ENCODE results near the gene CDH4.

The CDH4 gene

DNA sequence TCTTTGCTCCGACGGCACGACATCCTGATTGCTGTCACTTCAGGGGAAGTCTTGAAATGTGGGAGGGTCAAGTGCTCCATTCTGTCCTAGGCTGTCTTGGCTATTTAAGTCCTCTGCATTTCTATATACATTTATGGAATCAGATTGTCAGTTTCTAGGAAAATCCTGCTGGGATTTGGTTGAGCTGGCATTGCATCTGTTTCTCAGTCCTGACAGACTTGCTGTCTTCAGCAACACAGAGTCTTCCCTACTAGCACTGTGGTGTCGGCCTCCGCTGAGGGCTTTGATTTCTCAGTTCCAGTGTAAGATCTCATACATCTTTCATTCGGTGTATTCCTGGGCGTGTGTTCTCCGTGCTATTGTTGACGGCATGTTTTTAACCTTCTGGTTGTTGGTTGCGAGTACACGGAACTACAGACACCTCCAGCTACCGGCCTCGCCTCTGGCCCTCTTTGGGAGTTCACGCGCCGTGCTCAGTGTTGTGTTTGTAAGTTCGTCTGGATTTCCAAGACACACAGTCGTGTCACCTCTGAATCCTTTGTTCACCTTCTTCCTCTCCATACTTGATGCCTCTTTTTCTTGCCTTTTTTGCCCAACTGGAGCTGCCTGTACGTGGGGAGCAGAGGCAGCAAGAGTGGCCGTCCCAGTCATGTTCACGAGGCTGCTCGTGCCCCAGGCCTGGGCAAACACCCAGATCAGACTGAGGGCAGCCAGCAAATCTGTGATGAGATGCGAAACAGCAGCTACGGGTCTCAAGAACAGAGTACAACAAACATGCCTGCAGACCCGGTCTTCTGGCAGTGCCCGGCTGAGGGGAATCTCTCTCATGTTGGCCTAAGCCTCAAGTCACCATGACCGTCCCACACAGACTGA is 720.8 kb downstream of the CDH4 start:
- Histone ChIP-seq H3K9me3 (ENCODE audit: control insufficient read depth, insufficient read depth, low read length) (no peaks in the 10 kb centered on the region), H3K36me3 (ENCODE audit: control insufficient read depth, insufficient read depth, low read length) (peaks cover 42% of the 10 kb centered on the region), H3K4me1 (ENCODE audit: control insufficient read depth, insufficient read depth, low read length) (no peaks in the 10 kb centered on the region), H3K9ac (ENCODE audit: low read depth, low read length) (no peak overlapping the region), H3K27me3 (ENCODE audit: control insufficient read depth, insufficient read depth, low read length) (no peaks in the 10 kb centered on the region), H3K27ac (ENCODE audit: low read depth, low read length) (no peak overlapping the region), H3K4me3 (ENCODE audit: low read depth, low read length) (no peak overlapping the region)

DNA sequence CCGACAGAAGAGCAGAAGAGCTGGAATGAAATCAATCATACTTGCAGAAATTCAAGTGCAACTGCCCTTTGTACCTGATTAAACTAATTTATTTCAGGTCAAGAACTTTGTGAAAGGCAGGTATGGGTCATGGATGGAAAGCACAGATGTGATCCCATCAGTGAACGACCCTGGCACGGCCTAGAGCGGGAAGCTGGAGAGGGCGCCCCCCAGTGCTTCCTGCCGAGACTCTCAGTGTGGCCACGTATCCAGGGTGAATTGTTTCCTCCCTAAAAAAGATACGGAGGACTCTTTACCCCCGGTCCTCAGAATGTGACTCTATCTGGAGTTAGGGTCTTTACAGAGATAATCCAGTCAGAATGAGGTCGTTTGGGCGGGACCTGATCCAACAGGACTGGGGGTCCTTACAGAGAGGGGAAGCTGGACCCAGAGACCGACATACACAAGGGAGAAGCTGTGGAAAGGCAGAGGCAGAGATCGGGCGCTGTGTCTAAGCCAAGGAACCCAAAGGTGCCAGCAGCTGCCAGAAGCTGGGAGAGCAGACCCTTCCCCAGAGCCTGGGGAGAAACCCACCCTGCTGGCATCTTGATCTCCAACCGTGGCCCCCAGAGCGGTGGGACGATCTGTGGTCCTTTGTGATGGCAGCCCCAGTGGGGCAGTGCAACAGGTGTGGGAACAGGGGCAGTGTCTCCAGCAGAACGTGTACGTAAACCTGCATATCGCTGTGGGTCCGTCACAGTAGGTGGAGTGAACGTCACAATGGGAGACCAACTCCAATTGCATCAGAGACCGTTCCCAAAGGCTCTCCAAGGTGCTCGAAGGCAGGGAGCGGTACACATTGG is 721.7 kb downstream of the CDH4 start:
- Histone ChIP-seq H3K27ac (ENCODE audit: low read depth, low read length) (no peak overlapping the region), H3K9me3 (ENCODE audit: control insufficient read depth, insufficient read depth, low read length) (no peaks in the 10 kb centered on the region), H3K9ac (ENCODE audit: low read depth, low read length) (no peak overlapping the region), H3K36me3 (ENCODE audit: control insufficient read depth, insufficient read depth, low read length) (peaks cover 42% of the 10 kb centered on the region), H3K4me1 (ENCODE audit: control insufficient read depth, insufficient read depth, low read length) (no peaks in the 10 kb centered on the region), H3K4me3 (ENCODE audit: low read depth, low read length) (no peak overlapping the region), H3K27me3 (ENCODE audit: control insufficient read depth, insufficient read depth, low read length) (no peaks in the 10 kb centered on the region)

DNA sequence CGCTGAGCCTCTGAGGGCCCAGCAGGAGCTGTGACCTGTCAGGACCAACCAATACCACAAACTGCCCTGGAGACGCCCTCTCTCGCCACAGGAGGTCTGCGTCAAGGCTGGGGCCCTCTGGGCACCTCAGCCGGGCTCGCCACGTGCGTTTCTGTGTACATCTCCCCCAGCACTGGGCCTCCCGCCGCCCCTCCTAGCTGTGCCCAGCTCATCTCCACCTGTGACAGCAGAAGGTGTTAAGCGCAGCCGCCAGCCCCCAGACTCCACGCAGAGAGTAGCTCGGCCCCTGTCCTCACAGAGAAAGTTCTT is 722.2 kb downstream of the CDH4 start:
- Histone ChIP-seq H3K9ac (ENCODE audit: low read depth, low read length) (no peak overlapping the region), H3K27ac (ENCODE audit: low read depth, low read length) (no peak overlapping the region), H3K36me3 (ENCODE audit: control insufficient read depth, insufficient read depth, low read length) (peaks cover 42% of the 10 kb centered on the region), H3K9me3 (ENCODE audit: control insufficient read depth, insufficient read depth, low read length) (no peaks in the 10 kb centered on the region), H3K4me1 (ENCODE audit: control insufficient read depth, insufficient read depth, low read length) (no peaks in the 10 kb centered on the region), H3K4me3 (ENCODE audit: low read depth, low read length) (no peak overlapping the region), H3K27me3 (ENCODE audit: control insufficient read depth, insufficient read depth, low read length) (no peaks in the 10 kb centered on the region)

DNA sequence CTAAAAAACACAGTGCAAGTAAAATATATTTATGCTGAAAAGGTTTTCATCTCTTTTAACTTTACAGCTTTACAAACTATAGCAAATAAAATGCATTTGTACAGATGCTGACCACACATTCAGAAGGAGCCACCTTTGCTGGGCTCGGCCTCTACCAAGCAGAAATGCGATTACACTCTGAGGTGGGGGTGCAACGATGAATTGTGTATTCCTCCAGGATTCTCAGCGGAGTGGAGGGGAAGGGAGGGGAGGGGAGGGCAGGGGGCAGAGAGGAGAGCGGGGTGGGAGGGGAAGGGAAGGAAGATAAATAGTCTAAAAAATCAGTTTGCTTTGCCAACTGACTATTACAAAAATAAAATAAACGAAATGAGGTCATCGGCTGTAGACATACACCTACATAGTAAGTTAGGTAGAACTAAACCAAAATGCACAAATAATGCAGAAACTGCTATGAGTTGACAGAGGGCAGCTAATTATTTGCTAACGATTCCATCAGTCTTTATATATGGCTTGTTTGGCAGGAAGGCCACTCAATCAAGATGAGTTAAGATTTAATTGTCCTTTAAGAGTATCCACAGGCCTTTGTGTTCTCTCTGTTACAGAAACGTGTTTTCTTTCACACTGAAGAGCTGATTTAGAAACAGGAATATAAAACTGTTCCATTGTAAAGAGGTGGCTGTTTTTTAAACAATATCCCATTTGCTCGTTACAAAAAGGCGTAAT is 723.5 kb downstream of the CDH4 start:
- Histone ChIP-seq H3K27ac (ENCODE audit: low read depth, low read length) (no peak overlapping the region), H3K27me3 (ENCODE audit: control insufficient read depth, insufficient read depth, low read length) (no peaks in the 10 kb centered on the region), H3K4me3 (ENCODE audit: low read depth, low read length) (no peak overlapping the region), H3K4me1 (ENCODE audit: control insufficient read depth, insufficient read depth, low read length) (no peaks in the 10 kb centered on the region), H3K9ac (ENCODE audit: low read depth, low read length) (no peak overlapping the region), H3K9me3 (ENCODE audit: control insufficient read depth, insufficient read depth, low read length) (no peaks in the 10 kb centered on the region), H3K36me3 (ENCODE audit: control insufficient read depth, insufficient read depth, low read length) (peaks cover 42% of the 10 kb centered on the region)

DNA sequence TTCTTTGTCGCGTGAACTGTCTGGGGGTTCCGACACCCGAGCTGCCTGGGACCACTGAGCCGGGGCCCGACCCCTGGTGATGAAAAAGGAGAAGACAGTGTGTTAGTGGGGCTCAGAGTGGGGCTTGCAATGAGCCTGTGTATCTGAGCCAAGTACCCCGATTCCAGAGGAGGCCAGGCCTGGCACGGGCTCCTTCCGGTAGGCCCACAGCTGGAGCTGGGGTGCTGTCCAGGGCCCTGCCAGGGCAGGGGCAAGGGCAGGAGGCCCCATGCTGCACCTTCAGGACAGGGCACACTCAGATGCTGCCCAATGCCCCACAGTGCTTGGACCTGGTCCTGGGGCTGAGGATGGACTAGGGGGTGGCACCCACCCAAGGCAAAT is 724.2 kb downstream of the CDH4 start:
- Histone ChIP-seq H3K9me3 (ENCODE audit: control insufficient read depth, insufficient read depth, low read length) (no peaks in the 10 kb centered on the region), H3K27ac (ENCODE audit: low read depth, low read length) (no peak overlapping the region), H3K4me3 (ENCODE audit: low read depth, low read length) (no peak overlapping the region), H3K9ac (ENCODE audit: low read depth, low read length) (no peak overlapping the region), H3K36me3 (ENCODE audit: control insufficient read depth, insufficient read depth, low read length) (peaks cover 42% of the 10 kb centered on the region), H3K4me1 (ENCODE audit: control insufficient read depth, insufficient read depth, low read length) (no peaks in the 10 kb centered on the region), H3K27me3 (ENCODE audit: control insufficient read depth, insufficient read depth, low read length) (no peaks in the 10 kb centered on the region)

DNA sequence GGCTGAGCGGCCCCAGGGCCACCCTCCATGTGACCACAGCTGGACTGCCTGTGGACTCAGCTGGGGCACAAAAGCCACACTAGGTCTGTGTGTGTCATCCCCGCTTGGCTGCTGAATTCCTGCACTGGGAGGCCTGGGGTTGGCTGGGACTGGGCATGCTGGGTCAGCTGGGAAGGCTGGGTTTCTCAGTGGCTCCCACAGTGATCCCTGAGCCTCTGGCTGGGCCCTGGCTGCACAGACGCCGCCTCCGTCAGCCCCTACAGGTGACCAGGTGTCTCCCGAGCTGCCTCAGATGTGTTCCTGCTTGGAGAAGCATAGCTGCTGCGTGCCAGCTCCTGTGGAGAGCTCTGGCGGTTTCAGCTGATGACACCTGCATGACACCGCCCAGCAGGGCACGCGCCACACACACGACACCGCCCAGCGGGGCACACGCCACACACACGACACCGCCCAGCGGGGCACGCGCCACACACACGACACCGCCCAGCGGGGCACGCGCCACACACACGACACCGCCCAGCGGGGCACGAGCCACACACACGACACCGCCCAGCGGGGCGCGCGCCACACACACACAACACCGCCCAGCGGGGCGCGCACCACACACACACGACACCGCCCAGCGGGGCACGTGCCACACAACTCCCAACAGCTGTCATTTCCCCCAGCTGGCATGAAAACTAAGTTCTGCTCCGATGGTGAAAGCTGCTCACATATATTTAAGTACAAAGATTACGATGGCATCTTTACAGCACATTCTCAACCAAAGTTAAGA is 724.8 kb downstream of the CDH4 start:
- no peaks in the 10 kb centered on the region for H3K9me3 ChIP-seq (ENCODE audit: control insufficient read depth, insufficient read depth, low read length)
- H3K9ac ChIP-seq (ENCODE audit: low read depth, low read length), result no peak overlapping the region
- peaks cover 42% of the 10 kb centered on the region for H3K36me3 ChIP-seq (ENCODE audit: control insufficient read depth, insufficient read depth, low read length)

DNA sequence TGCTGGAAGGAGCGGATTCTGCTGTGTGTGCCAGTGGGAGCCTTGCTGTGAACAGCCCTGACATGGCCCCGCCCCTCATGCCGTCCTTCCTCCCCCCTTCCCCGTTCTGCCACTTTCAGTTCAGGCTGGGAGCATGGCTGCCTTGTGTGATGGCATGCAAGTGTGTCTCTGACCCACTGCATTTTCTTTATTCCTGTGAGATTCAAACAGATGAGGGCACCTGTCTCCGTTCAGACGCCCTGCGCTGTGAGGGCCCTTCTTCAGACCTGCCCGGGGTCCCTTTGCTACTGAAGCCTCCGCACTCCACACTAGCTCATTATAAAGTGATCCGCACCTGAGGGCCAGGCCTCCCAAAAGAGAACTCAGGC is 725.3 kb downstream of the CDH4 start:
- H3K27ac ChIP-seq (ENCODE audit: low read depth, low read length), result no peak overlapping the region
- no peaks in the 10 kb centered on the region for H3K27me3 ChIP-seq (ENCODE audit: control insufficient read depth, insufficient read depth, low read length)
- H3K9ac ChIP-seq (ENCODE audit: low read depth, low read length), result no peak overlapping the region
- H3K9me3 ChIP-seq (ENCODE audit: control insufficient read depth, insufficient read depth, low read length), result no peaks in the 10 kb centered on the region
- H3K36me3 ChIP-seq (ENCODE audit: control insufficient read depth, insufficient read depth, low read length), result peaks cover 37% of the 10 kb centered on the region
- no peak overlapping the region for H3K4me3 ChIP-seq (ENCODE audit: low read depth, low read length)
- no peaks in the 10 kb centered on the region for H3K4me1 ChIP-seq (ENCODE audit: control insufficient read depth, insufficient read depth, low read length)

More for the DNA sequence above, 724.8 kb downstream of the CDH4 start:
- Histone ChIP-seq H3K27me3 (ENCODE audit: control insufficient read depth, insufficient read depth, low read length) (no peaks in the 10 kb centered on the region), H3K4me1 (ENCODE audit: control insufficient read depth, insufficient read depth, low read length) (no peaks in the 10 kb centered on the region), H3K27ac (ENCODE audit: low read depth, low read length) (no peak overlapping the region), H3K4me3 (ENCODE audit: low read depth, low read length) (no peak overlapping the region)

DNA sequence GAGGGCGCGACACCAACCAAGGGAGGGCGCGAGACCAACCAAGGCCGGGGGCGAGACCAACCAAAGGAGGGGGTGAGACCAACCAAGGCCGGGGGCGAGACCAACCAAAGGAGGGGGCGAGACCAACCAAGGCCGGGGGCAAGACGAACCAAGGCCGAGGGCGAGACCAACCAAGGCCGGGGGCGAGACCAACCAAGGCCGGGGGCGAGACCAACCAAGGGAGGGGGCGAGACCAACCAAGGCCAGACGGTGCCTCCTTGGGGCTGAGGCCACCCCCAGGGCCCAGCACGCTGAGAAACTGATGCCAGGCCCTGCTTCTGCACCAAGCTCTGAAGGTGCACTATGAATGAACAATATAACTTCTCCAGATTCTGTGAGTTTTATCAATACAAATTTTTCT is 726.4 kb downstream of the CDH4 start:
- no peaks in the 10 kb centered on the region for H3K9me3 ChIP-seq (ENCODE audit: control insufficient read depth, insufficient read depth, low read length)

DNA sequence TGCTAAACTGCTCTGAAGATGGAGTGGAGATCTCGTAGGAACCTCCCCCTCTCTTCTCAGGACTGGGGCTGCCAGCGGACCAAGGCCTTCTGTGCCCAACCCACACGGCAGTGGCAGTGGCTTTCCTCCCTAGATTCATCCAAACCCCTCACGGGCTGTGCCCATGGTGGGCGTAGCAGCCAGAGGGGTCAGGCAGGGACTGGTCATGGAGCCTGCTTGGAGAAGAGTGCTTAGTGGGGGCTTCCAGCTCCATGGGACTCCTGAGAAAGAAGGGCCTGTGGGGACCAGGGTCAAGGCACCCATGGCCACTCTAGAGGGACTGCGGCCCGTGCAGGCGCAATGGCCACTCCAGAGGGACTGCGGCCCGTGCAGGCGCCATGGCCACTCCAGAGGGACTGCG is 727.0 kb downstream of the CDH4 start:
- Histone ChIP-seq H3K4me3 (ENCODE audit: low read depth, low read length) (no peak overlapping the region), H3K9ac (ENCODE audit: low read depth, low read length) (no peak overlapping the region), H3K4me1 (ENCODE audit: control insufficient read depth, insufficient read depth, low read length) (no peaks in the 10 kb centered on the region), H3K27me3 (ENCODE audit: control insufficient read depth, insufficient read depth, low read length) (no peaks in the 10 kb centered on the region), H3K9me3 (ENCODE audit: control insufficient read depth, insufficient read depth, low read length) (no peaks in the 10 kb centered on the region), H3K36me3 (ENCODE audit: control insufficient read depth, insufficient read depth, low read length) (peaks cover 24% of the 10 kb centered on the region), H3K27ac (ENCODE audit: low read depth, low read length) (no peak overlapping the region)

More for the DNA sequence above, 726.4 kb downstream of the CDH4 start:
- H3K4me1 ChIP-seq (ENCODE audit: control insufficient read depth, insufficient read depth, low read length), result no peaks in the 10 kb centered on the region
- H3K27me3 ChIP-seq (ENCODE audit: control insufficient read depth, insufficient read depth, low read length), result no peaks in the 10 kb centered on the region
- no peak overlapping the region for H3K9ac ChIP-seq (ENCODE audit: low read depth, low read length)
- no peak overlapping the region for H3K4me3 ChIP-seq (ENCODE audit: low read depth, low read length)
- H3K36me3 ChIP-seq (ENCODE audit: control insufficient read depth, insufficient read depth, low read length), result peaks cover 26% of the 10 kb centered on the region
- no peak overlapping the region for H3K27ac ChIP-seq (ENCODE audit: low read depth, low read length)

DNA sequence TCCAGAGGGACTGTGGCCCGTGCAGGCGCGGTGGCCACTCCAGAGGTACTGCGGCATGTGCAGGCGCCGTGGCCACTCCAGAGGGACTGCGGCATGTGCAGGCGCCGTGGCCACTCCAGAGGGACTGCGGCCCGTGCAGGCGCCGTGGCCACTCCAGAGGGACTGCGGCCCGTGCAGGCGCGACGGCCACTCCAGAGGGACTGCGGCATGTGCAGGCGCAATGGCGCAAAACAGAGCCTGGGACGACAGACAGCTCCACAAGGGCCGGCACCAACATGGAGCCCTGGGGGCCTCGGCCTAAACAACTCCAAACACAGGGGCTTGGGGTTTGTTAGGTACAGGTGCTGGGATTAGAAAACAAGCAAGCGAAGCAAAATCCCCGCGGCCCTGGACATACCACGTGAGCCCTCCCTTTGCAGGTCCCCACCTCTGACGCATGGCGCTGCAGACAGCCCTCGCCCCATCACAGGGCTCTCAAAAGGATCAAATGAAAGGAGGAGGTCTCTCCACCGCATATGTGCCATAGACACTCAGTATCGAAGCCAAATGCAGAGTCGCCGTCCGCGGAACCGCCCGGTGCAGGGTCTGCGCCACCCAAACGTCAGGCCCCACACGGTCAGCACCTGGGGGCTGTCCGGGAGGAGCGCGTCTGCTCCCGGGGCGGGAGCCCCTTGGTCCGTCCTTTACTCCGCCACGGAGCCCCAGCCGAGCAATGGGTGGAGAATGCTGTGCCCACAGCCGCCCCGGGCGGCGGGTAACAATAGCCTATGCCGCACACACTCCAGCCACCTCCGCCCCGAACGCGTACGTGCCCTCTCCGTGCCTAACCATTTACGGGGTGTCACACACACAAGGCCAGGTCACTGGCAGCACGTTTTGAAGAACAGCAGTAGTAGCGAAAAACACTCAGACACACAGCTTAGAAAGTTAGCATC is 727.9 kb downstream of the CDH4 start:
- Histone ChIP-seq H3K27me3 (ENCODE audit: control insufficient read depth, insufficient read depth, low read length) (no peaks in the 10 kb centered on the region), H3K4me3 (ENCODE audit: low read depth, low read length) (no peak overlapping the region), H3K4me1 (ENCODE audit: control insufficient read depth, insufficient read depth, low read length) (no peaks in the 10 kb centered on the region), H3K9ac (ENCODE audit: low read depth, low read length) (no peak overlapping the region), H3K36me3 (ENCODE audit: control insufficient read depth, insufficient read depth, low read length) (peaks cover 17% of the 10 kb centered on the region), H3K27ac (ENCODE audit: low read depth, low read length) (no peak overlapping the region), H3K9me3 (ENCODE audit: control insufficient read depth, insufficient read depth, low read length) (no peaks in the 10 kb centered on the region)
